ENCODE data around the gene QRFP. TPM values are rescaled to one million over a fixed set of nuclear protein-coding genes. Genes with fewer than 3 reads are reported as not detected.

Gene QRFP
- total and polyA plus RNA-seq, 2 of the 8 experiments (the other 6 are each of a cell fraction or from before 2014, with no cell fraction given): not detected

DNA sequence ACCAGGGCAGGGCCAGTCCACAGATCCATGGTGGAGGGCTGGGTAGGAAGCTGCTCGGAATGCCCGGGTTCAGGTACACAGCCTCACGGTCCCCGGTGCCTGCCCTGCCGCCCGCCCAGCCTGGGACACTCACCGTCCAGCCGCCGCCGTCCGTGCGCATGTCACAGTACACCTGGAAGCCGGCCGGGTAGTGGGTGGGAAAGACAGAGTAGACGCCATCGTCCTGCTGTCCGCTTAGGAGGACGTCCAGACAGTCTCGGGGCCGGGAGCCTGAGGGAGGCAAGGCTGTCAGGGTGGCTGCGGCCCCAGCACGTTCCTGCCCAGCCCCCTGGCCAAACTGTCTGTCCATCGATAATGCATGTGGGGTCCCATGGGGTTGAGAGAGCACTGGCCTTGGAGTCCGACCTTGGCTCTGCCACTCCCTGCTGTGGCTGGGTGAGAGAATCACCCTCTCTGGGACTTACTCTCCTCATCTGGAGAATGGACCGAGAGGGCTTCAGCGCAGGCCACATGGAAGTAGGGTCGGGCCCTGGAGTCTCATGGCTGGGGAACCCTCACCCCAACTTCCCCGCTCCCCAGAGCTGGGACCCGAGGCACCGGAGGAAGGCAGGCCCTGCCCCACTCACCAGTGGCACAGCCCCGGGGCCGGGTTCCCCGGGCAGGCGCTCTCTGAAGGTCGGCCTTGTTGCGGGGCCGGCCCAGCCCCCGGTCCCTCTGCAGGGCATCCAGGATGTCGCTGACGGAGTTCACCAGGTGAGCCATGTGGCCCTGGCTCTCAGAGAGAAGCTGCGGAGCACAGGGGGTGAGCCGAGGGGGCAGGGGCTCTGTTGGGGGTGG lies 27.2 kb upstream of the QRFP start (continued):
- TF ChIP-seq, protein P1, sequence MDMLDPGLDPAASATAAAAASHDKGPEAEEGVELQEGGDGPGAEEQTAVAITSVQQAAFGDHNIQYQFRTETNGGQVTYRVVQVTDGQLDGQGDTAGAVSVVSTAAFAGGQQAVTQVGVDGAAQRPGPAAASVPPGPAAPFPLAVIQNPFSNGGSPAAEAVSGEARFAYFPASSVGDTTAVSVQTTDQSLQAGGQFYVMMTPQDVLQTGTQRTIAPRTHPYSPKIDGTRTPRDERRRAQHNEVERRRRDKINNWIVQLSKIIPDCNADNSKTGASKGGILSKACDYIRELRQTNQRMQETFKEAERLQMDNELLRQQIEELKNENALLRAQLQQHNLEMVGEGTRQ (IDR thresholded peaks at IDR 0.05; ENCODE audit: low read length): no peak

All from H1 (cell line).